Fibroblast of skin of right biceps (primary cell): ENCODE measurements around the gene NACC2.

Source experiments
- DNase-seq: peaks from one replicate; pipeline ENCODE4 v3.0.0-alpha.2; 2013

NACC2 gene

GRCh38 chr9:136020206-136020605 lies 74.9 kb downstream of the NACC2 start:
- DNase-seq: no peak

- DNase-seq: no peak
These were observed 75.4 kb downstream of the NACC2 start for GRCh38 chr9:136019681-136020060.

- DNase-seq: no peak
These were observed 75.9 kb downstream of the NACC2 start for GRCh38 chr9:136019041-136019680.

- DNase-seq: no peak
These were observed 76.6 kb downstream of the NACC2 start for GRCh38 chr9:136018257-136019031.

- DNase-seq: no peak
These were observed 77.5 kb downstream of the NACC2 start for GRCh38 chr9:136017289-136018190.

GRCh38 chr9:136016572-136017288 lies 78.4 kb downstream of the NACC2 start:
- DNase-seq: no peak

- no peak for DNase-seq
These were observed 79.2 kb downstream of the NACC2 start for GRCh38 chr9:136015656-136016571.

GRCh38 chr9:136014924-136015633 lies 80.0 kb downstream of the NACC2 start:
- no peak for DNase-seq

GRCh38 chr9:136014147-136014923 lies 80.8 kb downstream of the NACC2 start:
- DNase-seq: no peak

- no peak for DNase-seq
These were observed 81.5 kb downstream of the NACC2 start for GRCh38 chr9:136013524-136014034.

GRCh38 chr9:136013116-136013515 lies 82.0 kb downstream of the NACC2 start:
- DNase-seq: no peak

- DNase-seq: peak; percentile 28
These were observed 82.4 kb downstream of the NACC2 start for GRCh38 chr9:136012651-136013050.

- peak; percentile 40 for DNase-seq
These were observed 83.2 kb downstream of the NACC2 start for GRCh38 chr9:136011703-136012496.

- no peak for DNase-seq
These were observed 83.8 kb downstream of the NACC2 start for GRCh38 chr9:136011376-136011702.

GRCh38 chr9:136010615-136011361 lies 84.3 kb downstream of the NACC2 start:
- no peak for DNase-seq

- DNase-seq: no peak
These were observed 84.9 kb downstream of the NACC2 start for GRCh38 chr9:136010176-136010575.

GRCh38 chr9:136009516-136009915 lies 85.6 kb downstream of the NACC2 start:
- no peak for DNase-seq

- no peak for DNase-seq
These were observed 86.4 kb downstream of the NACC2 start for GRCh38 chr9:136008693-136008997.
